Inflammatory macrophage treated with lipopolysaccharide for 4 hours (primary cell): Measurements from ENCODE around the gene TSR3.
A peak's percentile ranks its signal among the peaks of the same experiment; 100 is the strongest.

Experiments
- DNase-seq: peaks from one replicate; pipeline ENCODE4 v3.0.0-alpha.2; 2020

Gene TSR3

GRCh38 chr16:1351582-1352362 lies at the start of gene TSR3, which contains the start of gene GNPTG:
Gene TSR3, minus strand, starts transcription at chr16:1351878. Its CDS starts 74 bp downstream, at chr16:1351804.
Gene GNPTG, plus strand, starts transcription at chr16:1351931. Its CDS starts 35 bp downstream, at chr16:1351966.
- peak; percentile 90 for DNase-seq

- DNase-seq: no peak
These were observed 49.5 kb upstream of the TSR3 start for GRCh38 chr16:1401061-1401757.

- no peak for DNase-seq
These were observed 47.3 kb upstream of the TSR3 start for GRCh38 chr16:1398826-1399581.

- no peak for DNase-seq
These were observed 46.7 kb upstream of the TSR3 start for GRCh38 chr16:1398351-1398750.

- DNase-seq: no peak
These were observed 46.1 kb upstream of the TSR3 start for GRCh38 chr16:1397779-1398178.

- no peak for DNase-seq
These were observed 43.9 kb upstream of the TSR3 start for GRCh38 chr16:1395444-1396031.

GRCh38 chr16:1394367-1394951 lies 42.8 kb upstream of the TSR3 start:
- DNase-seq: no peak

GRCh38 chr16:1393613-1394176 lies 42.0 kb upstream of the TSR3 start:
- no peak for DNase-seq

GRCh38 chr16:1392826-1393225 lies 41.1 kb upstream of the TSR3 start:
- no peak for DNase-seq

GRCh38 chr16:1390239-1390779 lies 38.6 kb upstream of the TSR3 start:
- DNase-seq: no peak

GRCh38 chr16:1389762-1390161 lies 38.1 kb upstream of the TSR3 start:
- DNase-seq: no peak

GRCh38 chr16:1387331-1387730 lies 35.7 kb upstream of the TSR3 start:
- no peak for DNase-seq

- no peak for DNase-seq
These were observed 33.6 kb upstream of the TSR3 start for GRCh38 chr16:1385232-1385631.

- DNase-seq: no peak
These were observed 31.9 kb upstream of the TSR3 start for GRCh38 chr16:1383556-1383955.

GRCh38 chr16:1381612-1382406 lies 30.1 kb upstream of the TSR3 start:
- DNase-seq: no peak

- no peak for DNase-seq
These were observed 28.5 kb upstream of the TSR3 start for GRCh38 chr16:1380195-1380594.

- peak; percentile 57 for DNase-seq
These were observed 27.8 kb upstream of the TSR3 start for GRCh38 chr16:1379304-1380076.

- DNase-seq: peak; percentile 88
These were observed 27.2 kb upstream of the TSR3 start for GRCh38 chr16:1378804-1379303.

- no peak for DNase-seq
These were observed 26.6 kb upstream of the TSR3 start for GRCh38 chr16:1378087-1378803.
